Hematopoietic multipotent progenitor cell treated with erythropoietin and hydrocortisone succinate and interleukin-3 and kit ligand, for 17 days (in vitro differentiated cells): ENCODE data around the gene OOSP4B.
"Not testable (repeated sequence)": the region's sequence is repeated elsewhere in the genome, so short reads cannot be mapped to it uniquely, and the experiment has no call there.

ENCODE experiments used
- DNase-seq: peaks from one replicate; pipeline ENCODE4 v3.0.0-alpha.2; 2015; ENCODE audit warnings: low spot score

The OOSP4B gene

GRCh38 chr11:60016881-60017280 lies at the start of gene OOSP4B:
OOSP4B (plus strand) TSS chr11:60017181.
- DNase-seq, result no peak

- DNase-seq, result no peak
These were observed 49.1 kb upstream of the OOSP4B start for GRCh38 chr11:59967677-59968394.

- no peak for DNase-seq
These were observed 48.6 kb upstream of the OOSP4B start for GRCh38 chr11:59968395-59968783.

- no peak for DNase-seq
These were observed 43.9 kb upstream of the OOSP4B start for GRCh38 chr11:59973097-59973496.

GRCh38 chr11:59981106-59981770 lies 35.7 kb upstream of the OOSP4B start:
- no peak for DNase-seq

DNA sequence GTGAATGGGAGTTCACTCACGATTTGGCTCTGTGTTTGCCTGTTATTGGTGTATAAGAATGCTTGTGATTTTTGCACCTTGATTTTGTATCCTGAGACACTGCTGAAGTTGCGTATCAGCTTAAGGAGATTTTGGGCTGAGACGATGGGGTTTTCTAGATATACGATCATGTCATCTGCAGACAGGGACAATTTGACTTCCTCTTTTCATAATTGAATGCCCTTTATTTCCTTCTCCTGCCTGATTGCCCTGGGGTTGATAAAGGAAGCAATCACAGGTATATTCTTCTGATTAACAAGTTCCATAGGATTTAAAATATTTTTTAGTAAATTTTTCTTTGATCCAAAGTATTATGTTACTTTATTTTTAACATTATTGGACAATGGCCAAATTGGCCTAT lies 34.9 kb upstream of the OOSP4B start:
- not testable (repeated sequence) for DNase-seq

- no peak for DNase-seq
These were observed 33.8 kb upstream of the OOSP4B start for GRCh38 chr11:59983212-59983611.

GRCh38 chr11:59984368-59984767 lies 32.6 kb upstream of the OOSP4B start:
- no peak for DNase-seq

- DNase-seq, result no peak
These were observed 26.6 kb upstream of the OOSP4B start for GRCh38 chr11:59990421-59990820.

DNA sequence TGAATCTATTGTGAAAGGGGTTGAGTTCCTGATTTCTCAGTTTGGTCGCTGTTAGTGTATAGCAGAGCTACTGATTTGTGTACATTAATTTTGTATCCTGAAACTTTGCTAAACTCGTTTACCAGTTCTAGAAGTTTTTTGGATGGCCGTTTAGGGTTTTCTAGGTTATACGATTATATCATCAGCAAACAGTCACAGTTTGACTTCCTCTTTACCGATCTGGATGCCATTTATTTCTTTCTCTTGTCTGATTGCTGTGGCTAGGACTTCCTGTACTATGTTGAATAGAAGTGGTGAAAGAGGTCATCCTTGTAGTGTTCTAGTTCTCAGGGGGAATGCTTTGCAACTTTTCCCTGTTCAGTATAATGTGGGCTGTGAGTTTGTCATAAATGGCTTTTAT lies 24.6 kb upstream of the OOSP4B start:
- no peak for DNase-seq

GRCh38 chr11:59997800-59998199 lies 19.2 kb upstream of the OOSP4B start:
- no peak for DNase-seq

DNA sequence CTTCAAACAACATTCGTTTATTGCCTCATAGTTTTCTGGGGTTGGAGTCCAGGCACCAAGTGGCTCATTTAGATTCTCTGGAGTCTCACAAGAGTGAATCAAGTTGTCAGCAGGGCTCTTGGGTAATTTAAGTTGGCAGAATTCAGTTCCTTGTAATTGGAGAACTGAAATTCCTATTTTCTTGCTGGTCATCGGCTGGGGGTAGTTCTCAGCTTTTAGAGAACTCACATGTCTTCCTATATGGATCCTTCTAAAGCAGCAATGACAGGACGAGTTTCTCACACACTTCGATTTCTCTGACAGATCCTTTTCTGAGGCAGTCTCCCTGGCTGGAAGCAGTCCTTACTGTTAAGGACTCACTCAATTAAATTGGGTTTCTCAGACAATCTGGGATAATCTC lies 17.3 kb upstream of the OOSP4B start:
- DNase-seq, result no peak

GRCh38 chr11:60003729-60004128 lies 13.3 kb upstream of the OOSP4B start:
- no peak for DNase-seq

GRCh38 chr11:60005360-60005759 lies 11.6 kb upstream of the OOSP4B start:
- no peak for DNase-seq

DNA sequence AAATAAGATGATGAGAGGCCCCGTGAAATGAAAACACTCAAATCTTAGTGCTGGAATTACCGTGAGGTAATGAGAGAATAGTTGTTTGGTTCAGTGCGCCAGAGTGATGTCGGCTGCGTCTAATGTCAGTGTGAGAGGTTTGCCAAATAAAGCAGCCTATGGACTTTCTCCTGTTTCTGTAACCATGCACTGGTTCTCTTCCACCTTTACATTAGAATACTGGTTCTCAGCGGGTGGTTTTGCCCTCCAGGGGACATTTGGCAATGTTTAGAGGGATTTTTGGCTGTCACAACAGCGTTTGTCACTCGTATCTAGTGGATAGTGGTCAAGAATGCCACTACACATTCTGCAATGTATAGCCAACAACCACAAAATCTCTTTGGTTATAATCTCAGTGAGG lies 1.1 kb downstream of the OOSP4B start:
- DNase-seq, result no peak

DNA sequence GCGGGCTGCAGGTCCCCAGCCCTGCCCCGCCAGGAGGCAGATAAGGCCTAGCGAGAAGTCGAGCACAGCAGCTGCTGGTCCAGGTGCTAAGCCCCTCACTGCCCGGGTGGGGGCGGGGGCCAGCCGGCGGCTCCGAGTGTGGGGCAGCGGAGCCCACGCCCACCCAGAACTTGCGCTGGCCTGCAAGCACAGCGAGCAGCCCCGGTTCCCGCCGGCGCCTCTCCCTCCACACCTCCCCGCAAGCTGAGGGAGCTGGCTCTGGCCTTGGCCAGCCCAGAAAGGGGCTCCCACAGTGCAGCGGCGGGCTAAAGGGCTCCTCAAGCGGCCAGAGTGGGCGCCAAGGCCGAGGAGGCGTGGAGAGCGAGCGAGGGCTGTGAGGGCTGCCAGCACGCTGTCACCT lies 3.4 kb downstream of the OOSP4B start:
- DNase-seq, result not testable (repeated sequence)

- DNase-seq, result no peak
These were observed 12.1 kb downstream of the OOSP4B start for GRCh38 chr11:60029015-60029632.

GRCh38 chr11:60040109-60040508 lies 23.1 kb downstream of the OOSP4B start, which contains the start of gene OOSP2:
OOSP2 (plus strand) TSS chr11:60040409; CDS start chr11:60040460, 51 bp downstream.
- DNase-seq, result no peak

DNA sequence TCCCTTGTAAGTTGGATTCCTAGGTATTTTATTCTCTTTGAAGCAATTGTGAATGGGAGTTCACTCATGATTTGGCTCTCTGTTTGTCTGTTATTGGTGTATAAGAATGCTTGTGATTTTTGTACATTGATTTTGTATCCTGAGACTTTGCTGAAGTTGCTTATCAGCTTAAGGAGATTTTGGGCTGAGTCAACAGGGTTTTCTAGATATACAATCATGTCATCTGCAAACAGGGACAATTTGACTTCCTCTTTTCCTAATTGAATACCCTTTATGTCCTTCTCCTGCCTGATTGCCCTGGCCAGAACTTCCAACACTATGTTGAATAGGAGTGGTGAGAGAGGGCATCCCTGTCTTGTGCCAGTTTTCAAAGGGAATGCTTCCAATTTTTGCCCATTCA lies 33.4 kb downstream of the OOSP4B start:
- DNase-seq, result not testable (repeated sequence)

GRCh38 chr11:60050839-60051238 lies 33.9 kb downstream of the OOSP4B start:
- not testable (repeated sequence) for DNase-seq

- no peak for DNase-seq
These were observed 39.5 kb downstream of the OOSP4B start, which contains the start of gene MS4A3 for GRCh38 chr11:60056349-60056969. MS4A3 (plus strand) TSS chr11:60056665; CDS start chr11:60061161, 4,496 bp downstream.

DNA sequence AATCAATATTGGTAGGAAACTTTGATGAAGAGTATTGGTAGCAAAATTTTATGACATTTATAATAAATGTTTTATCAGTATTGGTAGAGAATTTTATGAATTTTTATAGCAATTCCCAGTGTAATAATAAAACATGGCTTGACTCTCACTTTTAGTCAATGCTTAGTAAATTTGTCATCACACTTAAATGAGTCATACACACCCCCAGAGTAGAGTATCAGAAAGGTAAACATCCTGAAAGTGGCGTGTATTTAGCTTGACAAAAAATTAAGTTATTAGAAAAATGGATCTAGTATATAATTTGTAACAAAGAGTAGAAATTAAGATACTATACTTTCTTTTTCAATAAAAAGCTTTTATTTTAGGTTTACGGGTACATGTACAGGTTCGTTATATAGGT lies 42.1 kb downstream of the OOSP4B start:
- no peak for DNase-seq
